GM18873 (cell line): Measurements from ENCODE around the gene IFNGR1.

Experiments used
- ATAC-seq: cut with Tn5 transposase; IDR thresholded peaks from one replicate; pipeline ENCODE4 v1.9.1; 2021; ENCODE audit warnings: mild to moderate bottlenecking, moderate library complexity, moderate number of reproducible peaks; ENCODE audit not compliant: unreplicated experiment, low FRiP score

IFNGR1 gene

DNA sequence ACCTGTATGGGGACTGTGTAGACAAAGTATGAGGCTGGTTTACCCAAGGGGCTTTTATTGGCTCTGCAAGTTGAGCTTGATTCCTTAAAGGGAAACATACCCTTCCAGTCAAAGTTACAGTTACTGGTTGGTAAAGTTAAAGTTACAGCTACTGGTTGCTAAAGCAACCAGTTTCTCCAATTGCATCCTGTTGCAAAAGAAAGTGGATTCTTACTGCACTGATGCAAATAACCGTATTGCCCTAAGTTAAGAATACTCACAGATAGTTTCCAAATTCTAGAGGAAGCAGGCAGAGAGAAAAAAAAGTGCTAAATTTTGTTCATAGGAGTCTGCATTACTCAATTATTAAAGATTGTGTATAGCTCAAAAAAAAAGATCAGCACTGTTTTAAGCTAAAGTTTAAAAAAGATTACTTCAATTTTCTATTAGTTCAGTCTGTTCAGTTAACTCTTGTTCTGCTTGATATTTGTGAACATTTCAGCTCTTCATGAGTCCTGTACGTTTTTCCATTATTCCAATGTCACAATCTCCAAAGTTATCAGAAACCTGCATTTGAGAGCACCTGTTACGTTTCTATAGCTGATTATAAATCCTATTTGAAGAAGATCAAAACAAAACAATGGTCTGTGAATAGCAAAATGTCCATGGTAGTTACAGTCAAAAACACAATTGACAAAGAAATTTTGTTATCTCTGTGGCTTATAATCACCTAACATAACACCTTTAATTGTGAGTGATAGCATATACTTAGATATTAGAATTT, 37.1 kb downstream of the IFNGR1 start:
- ATAC-seq: no peak

DNA sequence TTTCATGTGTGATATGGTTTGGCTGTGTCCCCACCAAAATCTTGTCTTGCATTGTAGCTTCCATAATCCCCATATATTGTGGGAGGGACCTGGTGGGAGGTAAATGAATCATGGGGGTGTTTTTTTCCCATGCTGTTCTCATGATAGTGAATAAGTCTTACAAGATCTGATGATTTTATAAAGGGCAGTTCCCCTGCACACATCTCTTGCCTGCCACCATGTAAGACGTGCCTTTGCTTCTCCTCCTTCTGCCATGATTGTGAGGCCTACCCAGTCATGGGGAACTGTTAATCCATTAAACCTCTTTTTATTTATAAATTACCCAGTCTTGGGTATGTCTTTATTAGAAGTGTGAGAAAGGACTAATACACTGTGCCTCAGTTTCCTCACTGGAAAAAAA, 41.6 kb downstream of the IFNGR1 start:
- ATAC-seq: no peak

DNA sequence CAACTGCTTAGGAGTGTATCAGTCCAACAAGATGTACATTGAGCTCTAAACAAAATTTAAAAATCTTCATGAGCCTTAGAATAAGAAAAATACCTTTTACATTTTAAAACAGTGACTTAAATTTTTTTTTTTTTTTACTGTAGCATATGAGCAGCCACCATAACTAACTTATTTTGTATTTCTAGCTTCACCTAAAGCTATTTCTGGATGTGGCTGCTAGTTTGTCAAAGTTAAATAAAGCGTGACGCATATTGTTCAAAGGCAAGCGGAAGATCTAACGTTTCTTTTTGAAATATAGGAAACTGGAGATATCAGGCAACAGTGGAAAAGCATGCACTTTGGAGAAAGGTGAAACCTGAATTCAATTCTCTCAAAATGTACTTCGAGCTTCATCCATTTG, 42.5 kb downstream of the IFNGR1 start:
- no peak for ATAC-seq

DNA sequence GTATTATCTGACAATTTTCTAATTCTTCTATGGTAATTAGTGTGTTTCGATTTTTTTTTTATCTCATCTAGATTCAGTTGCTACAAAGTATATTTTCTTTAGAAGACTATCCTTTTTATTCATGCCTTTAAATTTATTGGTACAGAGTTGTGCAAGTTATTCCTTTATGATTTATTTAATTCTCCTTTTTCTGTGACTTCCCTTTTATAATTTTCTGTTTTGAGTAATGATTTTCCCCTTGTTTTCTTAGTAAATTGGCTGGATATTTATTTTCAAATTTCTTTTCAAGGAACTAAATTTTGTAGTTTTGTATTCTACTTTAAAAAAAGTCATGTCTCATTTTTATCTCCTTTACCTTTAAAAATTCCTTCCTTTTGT, 43.3 kb downstream of the IFNGR1 start:
- ATAC-seq: no peak

DNA sequence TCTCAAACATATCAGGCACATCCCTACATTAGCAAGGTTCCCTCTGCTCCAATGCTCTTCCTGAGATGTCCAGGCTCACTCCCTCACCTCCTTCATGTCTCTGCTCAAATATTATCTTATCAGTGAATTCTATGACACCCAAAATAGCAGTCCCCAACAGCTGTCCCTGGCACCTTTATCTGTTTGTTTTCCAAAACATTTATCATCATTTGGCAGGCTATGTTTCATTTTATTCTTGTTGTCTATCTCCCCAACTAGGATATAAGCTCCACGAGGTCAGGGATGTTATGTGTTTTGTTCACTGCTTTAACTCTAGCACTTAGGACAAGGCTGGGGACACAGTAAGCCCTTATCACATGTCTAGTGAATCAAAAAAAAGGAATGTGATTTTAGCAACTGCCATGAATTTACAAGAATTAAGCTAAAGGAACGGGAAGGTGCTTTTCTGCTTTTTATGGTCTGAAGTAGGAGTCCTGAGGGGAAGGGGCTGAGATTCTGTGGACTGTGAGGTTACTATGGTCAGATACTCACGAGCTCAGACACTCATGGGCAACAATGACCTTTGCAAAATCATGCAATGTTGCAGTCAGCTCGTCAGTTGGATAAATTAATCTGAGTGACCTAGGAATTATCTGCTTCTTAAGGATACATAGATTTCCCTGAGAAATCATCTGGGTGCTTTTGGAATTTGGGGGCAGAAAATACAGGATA, 43.9 kb downstream of the IFNGR1 start:
- ATAC-seq: no peak

DNA sequence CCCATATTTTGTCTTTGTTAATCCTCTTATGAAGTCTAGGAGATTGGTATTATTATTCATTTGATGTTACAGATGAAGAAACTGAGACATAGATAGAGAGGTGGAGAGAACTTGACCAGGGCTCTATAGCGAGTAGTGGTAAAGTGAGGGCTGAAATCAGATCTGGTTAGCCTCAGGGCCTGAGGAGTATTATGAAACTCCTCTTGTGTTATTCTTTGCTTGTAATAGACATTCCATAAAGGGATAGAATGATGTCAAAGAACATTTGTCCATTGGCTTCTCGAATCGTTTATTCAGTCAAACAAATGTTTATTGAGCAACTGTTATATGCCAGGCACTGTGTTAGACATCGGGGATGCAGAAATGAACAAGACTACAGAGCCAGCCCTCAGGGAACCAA, 45.7 kb downstream of the IFNGR1 start, which contains the start of gene IL22RA2:
Gene IL22RA2 (minus strand): TSS at position 144 of the 400 bp plus-strand sequence. CDS start 11,895 bp downstream, outside the sequence.
- ATAC-seq: no peak

DNA sequence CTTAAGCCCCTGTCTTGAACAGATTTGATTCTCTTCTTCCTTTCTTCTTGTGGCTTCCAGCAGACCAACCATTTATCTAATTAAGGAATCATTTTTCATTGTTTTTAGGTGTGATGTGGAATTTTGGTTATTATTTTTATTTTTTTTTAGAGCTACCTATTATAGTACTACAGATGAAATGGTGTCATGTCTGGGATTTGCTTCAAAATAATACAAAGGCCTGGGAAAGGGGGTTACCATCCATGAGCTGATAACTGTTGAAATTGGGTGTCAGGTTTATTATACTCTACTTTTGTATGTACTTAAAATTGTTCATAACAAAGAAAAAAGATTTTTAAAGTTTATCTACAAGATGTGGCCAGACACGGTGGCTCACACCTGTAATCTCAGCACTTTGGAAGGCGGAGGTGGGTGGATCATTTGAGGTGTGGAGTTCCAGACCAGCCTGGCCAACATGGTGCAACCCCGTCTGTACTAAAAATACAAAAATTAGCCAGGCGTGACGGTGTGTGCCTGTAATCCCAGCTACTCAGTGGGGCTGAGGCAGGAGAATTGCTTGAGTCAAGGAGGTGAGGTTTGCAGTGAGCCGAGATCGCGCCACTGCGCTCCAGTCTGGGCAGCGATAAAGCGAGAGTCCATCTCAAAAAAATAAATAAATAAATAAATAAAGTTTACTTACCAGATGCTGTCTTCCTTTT, 46.3 kb downstream of the IFNGR1 start:
- no peak for ATAC-seq

DNA sequence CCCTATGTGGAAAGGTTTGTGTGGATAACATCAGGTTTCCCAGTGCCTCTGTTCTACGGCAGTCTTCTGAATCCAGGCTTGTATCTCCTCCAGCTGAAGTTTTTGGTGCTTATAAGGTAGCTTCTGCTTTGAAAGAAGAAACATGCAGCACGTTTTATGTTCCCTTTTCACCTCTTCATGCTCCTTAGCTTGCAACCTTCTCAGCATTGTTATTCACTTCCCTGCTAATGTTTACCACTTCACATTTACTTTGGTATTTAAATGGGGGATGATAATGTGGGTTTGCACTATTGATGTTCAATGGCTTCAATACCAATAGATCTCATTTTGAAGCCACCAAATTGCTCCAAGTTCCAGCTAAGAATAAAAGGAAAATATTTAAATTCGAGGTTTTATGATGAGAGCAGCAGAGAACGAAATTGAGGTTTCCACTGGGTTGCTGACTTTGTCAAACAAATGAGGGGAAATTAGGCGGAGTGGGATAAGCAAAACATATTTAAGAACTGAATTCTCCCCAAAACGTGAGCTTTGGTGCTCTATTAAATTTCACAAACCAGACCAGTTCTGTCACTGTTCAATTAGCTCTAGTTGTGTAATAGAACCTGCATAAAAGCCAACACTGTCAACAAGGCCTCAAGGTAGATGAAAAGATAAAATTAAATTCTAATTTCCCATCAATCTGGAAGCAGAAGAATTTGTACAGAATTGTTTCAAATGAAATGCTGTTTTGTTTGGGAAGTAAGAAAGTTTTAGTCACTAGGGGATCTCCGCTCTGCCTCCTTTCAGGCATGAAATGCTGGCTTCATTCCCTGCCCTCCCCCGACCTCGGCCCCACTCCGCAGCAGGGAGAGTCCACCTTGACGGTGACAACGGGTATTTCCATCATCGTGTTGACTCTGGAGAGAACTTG, 47.1 kb downstream of the IFNGR1 start:
- ATAC-seq: no peak

DNA sequence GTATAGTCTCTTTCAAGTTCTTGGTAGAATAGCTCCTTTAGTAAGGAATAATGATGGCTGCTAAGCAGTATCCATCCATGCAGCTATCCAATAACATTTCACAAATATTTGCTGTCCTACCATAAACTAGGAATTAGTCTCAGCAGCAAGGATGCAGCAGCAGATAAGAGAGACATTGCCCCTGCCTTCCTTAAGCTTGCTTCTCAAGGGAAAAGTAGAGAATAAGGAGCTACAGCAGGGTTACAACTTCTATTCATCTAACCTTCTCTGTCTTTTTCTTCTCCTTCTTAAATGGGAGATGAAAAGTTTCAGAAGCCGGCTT, 48.2 kb downstream of the IFNGR1 start:
- ATAC-seq: no peak

DNA sequence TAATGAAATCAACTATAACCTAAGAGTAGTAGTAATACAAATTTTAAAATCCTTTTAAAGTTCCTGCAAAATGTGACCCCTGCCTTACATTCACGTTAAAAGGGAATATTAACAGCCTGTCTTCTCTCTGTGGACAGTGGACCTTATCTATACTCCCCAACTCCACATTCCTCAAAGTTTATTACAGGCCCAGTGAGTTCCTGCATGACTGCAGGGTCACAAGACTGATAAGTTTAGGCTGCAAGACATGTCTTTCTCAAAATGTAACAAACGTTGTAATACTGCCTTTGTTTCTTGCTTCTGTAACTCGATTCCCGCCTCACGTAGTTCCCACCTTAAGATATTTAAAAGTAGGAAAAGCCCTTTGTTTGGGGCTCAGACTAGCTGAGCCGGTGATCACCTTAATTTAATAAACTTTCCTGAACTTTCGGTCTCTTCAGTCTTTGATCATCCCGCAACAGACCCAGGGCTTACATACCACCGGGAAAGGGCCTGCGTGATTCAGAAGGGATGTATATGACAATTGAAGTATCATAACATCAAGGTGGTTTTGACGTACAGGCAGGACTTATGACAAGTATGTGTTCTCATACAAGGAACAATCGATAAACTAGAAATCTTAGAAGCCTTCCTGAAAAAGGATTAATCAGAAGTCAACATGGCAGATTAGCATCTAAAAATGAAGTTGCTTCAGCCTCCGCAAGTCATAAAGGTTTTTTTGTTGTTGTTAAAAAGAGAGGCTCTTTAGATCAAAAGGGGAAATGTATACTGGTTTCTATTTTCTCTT, 48.7 kb downstream of the IFNGR1 start:
- ATAC-seq: no peak

DNA sequence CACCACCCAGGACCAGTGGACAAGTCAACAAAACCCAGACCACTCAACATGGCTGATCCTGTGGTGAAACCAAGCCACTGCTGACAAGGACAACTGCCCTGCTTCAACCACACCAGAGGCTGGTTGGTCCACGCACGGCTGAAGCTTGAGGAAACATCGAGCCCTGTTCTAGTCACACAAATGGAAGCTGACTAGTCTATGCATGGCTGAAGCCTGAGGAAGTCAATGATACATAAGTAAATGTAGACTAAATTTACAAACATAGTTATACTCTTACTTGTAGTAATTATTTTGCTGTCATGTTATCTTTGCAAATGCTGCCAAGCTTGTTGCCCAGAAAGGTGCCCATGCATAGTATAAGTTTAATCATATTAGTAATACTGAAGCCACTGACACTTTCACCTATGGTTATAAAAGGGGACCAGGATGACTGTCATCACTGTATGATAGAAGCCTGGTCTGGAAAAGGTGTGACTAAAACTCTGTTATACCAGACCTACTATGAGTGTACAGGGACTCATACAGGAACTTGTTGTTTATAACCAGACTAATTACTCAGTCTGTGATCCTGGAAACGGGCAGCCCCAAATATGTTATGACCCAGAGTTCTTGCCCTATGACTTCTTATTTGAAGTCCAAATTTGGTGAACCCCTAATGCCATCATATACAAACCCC, 51.3 kb downstream of the IFNGR1 start:
- ATAC-seq: no peak

DNA sequence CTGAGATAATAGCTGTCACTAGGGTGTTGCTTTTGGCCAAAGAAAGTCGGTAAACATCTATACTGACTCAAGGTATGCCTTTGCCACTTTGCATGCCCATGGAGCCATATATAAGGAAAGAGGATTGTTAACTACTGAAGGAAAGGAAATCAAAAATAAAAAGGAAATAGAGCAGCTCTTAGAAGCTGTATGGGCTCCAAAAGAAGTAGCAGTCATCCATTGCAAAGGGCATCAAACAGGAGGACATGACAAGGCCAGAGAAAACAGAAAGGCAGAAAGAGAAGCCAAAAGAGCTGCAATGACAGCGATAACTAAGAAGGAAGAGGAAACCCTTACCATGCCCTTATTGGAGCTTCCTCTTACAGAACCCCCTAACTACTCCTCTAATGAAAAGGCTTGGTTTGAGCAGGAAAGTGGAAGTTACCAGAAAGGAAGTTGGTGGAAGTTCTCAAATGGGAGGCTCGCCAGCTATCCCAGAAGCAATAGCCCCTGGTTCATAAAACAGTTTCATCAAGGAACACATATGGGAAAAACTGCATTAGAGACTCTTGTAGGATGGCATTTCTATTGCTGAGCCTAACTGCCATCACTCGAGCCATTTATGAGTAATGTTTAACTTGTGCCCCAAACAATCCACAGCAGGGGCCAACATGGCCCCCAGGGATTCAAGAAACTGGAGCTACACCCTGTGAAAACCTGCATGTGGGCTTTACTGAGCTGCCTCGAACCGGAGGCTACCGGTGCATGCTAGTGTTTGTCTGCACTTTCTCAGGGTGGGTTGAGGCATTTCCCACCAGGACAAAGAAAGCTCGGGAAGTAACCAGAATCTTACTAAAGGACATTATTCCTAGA, 52.7 kb downstream of the IFNGR1 start:
- no peak for ATAC-seq

DNA sequence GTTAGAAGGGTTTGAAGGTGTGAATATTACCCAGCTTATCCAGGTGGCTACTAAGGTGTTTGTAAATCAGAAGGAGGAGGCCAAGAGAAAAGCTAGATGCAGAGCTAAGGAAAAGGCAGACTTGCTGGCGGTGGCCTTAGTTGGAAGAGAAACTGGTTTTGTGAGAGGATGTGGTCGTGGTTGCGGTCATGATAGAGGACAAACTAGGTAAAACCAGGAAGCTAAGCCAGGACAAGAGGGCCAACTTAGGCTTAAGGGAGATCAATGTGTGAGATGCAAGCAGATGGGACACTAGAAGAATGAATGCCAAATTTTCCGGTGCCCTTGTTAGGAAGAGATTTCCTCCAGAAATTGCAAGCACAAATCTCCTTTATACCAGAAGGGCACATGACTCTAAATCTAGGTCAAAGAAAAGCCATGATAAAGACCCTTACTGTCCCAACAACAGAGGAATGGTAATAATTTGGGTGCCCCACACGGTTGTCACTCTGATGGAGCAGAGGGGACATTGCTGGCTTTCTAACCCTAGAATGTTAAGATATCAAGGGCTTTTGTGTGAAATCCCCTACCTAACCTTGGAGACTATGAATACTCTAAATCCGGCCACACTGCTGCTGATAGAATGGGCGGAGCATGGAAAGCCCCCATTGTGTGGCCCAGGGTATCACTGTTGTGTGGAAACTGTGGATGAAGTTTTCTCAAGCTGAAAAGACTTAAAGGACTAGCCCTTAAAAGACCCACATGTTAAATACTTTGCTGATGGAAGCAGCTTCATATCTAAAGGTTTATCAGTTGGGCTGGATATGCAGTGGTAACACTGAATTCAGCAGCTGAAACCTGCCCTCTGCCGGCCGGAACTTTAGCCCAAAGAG, 53.6 kb downstream of the IFNGR1 start:
- ATAC-seq: peak; percentile 64

DNA sequence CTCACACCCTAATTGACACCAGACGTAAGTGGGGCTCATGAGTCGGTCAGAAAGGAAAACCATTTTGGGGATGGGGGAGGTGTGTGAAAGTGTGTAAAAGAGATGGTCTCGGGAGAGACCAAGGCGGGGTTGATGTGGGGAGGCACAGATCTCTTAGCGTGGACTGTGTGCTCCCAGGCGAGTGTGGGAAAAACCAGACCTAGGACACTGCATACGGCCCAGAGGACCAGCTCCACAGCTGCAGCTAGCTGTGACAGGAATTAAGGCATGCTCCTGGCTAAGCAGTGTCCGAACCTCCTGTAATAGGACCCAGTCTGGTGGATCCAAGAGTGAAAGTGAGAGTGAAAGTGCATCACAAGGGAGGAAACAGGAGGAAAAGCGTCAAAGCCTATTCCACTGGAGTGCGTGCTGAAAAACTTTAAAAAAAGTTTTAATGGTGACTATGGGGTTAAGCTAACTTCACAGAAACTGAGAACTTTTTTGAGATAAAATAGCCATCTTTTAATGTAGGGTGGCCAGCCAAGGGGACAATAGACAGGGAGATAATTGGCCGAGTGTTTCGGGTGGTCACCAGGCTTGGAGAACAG, 55.4 kb downstream of the IFNGR1 start:
- no peak for ATAC-seq

DNA sequence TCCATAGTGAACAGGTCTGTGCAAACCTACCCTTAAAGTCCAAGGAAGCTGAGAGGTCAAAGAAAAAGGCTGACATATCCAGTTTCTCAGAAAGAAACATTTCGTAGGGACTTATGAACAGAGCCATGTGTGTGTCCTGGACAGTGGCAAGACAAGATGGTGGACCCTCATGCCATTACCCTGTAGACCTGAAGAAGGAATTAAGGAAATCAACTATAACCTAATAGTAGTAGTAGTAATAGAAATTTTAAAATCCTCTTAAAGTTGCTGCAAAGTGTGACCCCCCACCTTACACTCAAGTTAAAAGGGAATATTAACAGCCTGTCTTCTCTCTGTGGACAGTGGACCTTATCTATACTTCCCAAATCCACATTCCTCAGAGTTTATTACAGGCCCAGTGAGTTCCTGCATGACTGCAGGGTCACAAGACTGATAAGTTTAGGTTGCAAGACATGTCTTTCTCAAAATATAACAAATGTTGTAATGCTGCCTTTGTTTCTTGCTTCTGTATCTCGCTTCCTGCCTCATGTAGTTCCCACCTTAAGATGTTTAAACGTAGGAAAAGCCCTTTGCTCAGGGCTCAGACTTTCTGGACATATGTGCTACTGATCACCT, 56.4 kb downstream of the IFNGR1 start:
- no peak for ATAC-seq

DNA sequence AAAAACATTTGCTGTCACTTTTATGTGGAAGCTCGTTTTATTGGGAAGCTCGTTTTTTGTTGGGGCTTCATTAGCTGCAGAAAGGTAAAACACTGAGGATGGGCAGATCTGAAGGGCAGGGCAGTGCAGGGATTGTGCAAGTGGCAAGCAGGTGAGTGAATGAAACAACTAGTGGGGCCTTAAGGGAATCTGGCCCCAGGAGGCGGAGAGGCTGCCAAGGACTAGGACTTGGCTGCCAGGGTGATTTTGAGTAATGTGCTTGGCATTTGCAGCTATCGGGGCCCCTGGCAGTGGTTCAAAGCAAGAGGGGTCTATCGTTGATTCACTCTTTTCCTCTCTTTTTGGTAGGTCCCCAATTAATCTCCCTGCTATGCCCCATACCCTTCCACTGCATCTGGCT, 57.2 kb downstream of the IFNGR1 start:
- no peak for ATAC-seq

DNA sequence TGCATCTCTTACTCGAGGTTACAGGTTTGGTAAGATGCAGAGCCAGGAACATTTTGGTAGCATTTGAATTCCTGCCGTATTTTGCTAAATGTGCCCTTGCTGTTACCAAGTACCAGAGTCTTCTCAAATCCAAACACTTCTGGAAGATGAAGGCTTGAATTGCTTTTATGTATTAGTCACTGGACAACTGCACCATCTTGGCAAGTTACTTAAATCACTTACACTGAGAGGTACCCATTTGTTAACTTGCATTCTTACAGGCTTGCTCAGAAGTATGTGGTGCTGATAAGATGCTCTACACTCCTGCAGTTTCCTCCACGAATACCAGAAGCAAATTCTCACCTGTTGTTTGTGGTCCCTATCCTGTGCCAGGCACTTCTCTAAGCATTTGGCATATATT, 58.4 kb downstream of the IFNGR1 start:
- ATAC-seq: no peak
